Right lung (tissue), 5 donors: ENCODE data around the gene KIF1A. TPM values are rescaled to one million over a fixed set of nuclear protein-coding genes. Genes with fewer than 3 reads are reported as not detected.
"Not testable (repeated sequence)": the region's sequence is repeated elsewhere in the genome, so short reads cannot be mapped to it uniquely, and the experiment has no call there.

ENCODE experiments used
- DNase-seq, 2 donors: peaks; one replicate each; pipeline ENCODE4 v3.0.0-alpha.2; 2013
- polyA plus RNA-seq, 5 donors: library from polyadenylated mRNA; unstranded; fragments of 120-200 nt; gene quantifications; one replicate each; pipeline versions ENCODE4 v1.2.1 to v1.2.3, GENCODE V29; 2013; ENCODE audit warnings: inconsistent platforms in 1 of 5, low replicate concordance in 1 of 5; ENCODE audit not compliant: insufficient read length in 5 of 5, insufficient read depth in 1 of 5

The KIF1A gene
- polyA plus RNA-seq, 5 donors = 1.2 to 4.9 (median 1.8) TPM

DNA sequence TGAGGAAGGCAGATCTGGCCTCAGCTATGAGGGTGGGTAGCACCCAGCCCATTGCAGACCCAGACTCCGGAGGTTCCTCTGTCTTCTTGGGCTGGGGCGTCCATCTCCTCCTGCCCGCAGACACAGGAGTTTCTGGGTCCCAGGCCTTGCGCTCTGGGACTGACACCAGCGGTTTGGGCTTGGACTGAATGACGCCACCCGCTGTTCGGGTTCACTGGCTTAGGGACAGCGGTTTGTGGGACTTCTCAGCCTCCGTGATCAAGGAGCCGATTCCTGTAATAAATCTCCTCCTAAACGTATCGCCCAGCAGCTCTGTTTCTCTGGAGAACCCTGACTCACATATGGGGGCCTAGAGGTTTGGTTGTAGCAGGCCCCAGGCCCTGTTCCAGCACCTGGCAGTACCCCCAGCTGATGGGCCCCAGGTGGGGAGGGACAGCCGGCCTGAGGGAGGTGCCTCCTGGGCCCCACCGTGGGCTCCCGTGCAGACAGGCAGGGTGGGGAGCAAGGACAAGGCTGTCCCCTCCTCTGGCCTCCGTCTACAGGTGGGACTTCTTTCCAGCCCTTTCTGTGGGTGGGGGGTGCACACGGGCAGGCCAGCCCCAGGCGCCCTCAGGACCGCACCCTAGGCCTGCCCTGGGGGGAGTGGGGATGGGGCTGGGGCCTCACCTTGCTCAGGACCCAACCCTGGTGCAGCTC, 132.8 kb downstream of the KIF1A start:
- no peak for DNase-seq

DNA sequence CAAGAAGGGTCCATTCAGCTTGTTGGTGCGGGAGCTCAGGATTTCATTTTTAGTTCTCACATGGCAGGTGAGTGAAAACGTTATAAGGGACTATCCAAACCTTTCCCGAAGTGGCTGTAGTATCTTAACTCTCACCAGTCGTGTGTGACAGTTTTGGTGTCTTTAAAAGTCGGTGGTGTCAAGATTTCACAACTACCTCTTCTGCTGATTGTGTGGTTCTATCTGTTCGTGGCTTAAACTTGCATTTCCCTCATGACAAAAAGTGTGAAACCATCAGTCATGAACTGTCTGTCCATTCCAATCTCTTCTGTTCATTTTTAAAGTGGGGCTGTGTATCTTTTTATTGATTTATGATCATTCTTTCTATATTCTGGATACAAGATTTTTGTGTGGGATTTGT, 133.6 kb downstream of the KIF1A start:
- DNase-seq = no peak

DNA sequence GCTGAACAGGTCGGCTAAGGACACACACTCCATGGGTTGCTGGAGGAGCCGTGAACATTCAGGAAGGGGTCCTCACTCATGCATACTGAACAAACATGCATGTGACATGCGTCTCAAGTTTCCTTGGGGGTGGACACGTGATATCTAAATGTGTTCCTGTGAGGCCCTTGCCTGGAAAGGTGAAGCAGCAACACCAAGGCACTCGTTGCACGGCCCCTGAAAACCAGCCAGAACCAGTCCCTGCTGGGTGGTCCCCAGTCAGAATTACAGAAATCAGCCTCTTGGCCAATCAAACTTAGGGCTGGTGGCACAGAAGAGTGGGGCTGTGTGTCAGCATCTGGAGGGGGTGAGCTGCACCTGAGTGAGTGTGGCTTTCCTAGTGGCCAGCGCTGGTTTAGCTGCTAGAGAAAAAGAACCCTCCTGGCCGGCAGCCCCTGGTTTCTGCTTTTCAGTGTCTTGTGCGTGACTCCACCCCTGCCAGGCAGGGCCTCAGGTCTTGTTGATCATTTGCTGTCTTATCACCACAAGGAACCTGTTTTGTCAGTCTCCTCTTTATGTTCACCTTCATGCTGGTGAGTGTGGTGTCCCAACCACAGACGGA, 134.1 kb downstream of the KIF1A start:
- peak; percentile 37 to 39 for DNase-seq

DNA sequence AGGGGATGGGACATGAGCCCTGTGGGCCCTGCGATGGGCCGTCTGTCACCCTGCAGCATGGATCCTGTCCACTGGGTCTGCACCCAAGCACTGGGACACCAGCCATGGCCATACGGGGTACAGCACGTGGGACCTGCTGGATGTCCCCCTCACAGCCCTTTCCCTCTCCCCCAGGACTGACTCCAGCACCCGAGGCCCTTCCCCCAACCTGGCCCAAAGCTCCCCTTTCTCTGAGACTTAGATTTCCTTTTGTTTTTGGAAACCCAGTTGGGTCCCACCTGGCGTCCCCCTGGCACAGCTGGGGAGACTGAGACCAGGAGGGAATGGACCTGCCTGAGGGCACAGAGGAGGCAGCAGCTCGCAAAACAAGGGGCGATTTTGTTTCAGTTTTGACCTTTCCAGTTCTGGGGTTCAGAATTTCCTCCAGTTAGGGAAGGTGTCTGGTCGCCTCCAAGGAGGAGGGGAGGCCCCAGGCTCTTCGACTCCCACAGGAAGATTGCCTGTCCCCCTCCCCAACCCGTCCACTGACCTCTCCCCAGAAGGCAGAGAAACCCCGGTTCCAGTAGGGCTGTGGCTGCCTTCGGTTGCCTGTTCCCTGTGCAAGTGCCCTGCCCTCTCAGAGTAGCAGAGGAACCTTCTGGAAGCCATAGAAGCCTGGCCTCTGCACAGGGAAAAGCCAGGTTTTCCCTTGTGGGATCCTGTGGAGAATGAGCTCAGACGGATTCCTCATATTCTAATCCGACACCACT, 135.9 kb downstream of the KIF1A start:
- DNase-seq = not testable (repeated sequence)

DNA sequence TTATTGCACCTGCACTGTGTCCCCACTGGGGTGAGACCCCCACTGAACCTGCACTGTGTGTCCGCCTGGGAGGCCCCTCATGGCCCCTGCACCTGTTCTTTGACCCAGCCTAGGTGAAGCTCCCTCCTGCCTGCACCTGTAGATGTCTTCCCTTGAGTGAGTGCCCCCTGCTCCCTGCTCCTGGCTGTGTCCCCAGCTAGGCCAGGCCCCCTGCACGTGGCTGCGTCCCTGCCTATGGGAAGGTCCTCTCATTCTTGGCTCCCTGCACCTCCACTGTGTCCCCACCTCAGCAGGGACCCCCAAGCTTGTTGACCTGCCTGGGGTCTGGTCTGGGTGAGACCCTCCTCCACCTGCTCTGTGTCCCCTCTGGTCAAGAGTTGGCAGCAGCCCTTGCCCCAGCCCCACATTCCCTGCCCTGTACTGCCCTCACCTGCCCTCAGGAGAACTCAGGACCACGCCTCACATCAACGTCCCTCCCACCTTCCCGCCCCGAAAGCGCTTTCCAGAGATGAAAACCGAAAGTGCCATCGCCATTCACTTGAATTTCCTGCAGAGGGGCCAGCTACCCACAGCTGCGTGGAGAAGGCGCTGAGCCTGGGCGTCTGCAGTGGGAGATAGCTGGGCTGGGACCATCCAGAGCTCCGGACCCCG, 136.6 kb downstream of the KIF1A start:
- not testable (repeated sequence) for DNase-seq

DNA sequence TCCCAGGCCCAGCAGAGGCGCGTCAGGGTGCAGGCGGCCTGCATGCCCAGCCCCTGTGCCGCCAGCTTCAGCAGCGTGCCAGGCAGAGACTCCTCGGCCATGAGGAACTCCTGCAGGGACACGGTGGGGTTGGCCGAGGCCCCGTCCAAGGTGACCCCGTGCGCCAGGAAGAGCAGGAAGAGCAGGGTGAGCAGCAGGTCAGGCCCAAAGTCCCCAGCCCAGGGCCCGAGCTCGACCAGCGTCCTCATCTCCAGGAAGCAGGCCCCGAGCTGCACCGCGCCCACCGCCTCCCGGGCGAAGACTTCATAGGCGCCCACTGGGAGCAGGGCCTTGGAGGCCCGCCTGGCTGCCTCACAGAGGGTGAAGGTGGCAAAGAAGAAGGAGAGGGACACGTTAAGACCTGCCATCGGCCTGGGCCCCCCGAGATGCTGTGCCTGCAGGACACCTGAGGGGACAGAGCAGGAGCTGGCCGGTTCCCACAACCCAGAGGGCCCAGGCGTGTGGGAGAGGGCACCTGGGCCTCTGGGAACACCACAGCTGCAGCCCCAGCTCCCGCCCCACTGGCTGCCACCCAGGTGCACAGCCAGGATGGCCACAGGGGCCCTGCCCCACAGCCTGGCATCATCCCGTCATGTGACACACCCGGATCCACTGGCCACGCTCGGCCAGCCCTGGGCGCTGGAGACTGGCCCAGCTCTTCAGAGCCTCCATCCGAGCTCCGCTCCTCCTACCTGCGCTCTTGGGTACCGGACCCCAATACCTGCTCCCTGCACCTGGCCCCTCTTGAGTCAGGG, 137.4 kb downstream of the KIF1A start, which contains the start of gene AQP12B:
Gene AQP12B (minus strand): TSS at position 455 of the 794 bp plus-strand sequence. CDS start 48 bp downstream, at position 407.
- not testable (repeated sequence) for DNase-seq

DNA sequence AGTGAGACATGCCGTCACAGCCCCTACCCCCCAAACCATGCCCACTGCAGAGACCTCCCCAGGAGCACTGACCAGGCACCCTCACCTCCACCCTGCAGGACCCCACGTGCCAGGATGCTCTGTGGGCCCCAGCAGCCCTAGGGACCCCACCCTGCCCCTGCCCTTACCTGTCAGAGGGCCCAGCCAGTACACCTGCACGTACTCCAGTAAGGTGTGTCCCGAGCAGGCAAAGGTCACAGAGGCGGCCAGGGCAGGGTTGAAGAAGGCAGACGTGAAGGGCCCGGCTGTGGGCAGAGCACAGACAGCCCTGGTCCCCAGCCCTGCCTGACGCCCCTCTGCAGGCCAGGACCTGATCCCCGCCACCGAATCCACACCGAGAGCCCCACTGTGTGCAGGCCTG, 139.8 kb downstream of the KIF1A start:
- not testable (repeated sequence) for DNase-seq

DNA sequence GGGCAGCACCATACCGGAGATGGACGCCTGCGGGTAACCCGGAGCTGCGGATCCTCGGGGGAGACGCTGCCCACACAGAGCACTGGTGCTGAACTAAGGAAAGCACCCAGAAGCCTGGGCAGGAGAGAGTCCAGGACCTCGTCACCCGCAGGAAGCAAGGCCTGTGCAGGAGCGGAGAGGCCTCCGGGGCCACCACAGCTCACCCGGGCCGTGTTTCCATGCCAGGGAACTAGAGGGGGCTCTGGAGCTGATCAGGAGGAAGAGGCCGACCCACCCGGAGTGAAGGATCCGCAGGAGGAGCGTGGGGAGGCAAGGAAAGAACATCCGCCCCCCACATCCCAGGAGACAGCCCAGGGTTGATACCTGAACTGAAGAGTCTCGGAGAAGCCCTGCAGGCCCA, 141.1 kb downstream of the KIF1A start:
- DNase-seq = not testable (repeated sequence)

DNA sequence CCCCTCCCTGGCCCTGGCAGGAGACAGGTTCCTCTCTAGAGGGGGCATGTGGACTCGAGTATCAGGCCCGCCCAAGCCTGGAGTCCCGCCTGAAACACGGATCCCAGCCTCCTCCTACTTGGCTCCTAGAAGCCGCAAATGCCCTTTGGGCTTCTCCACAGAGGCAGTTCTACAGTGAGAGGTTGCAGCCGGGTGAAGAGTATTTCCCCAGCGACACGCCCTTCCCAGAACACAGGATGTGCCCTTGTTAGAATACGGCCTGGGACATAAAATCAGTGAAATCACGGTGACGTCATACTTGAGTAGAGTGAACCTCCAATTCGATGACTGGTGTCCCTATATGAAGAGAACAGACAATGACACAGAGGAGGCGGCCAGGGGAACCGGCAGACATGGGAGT, 142.0 kb downstream of the KIF1A start:
- not testable (repeated sequence) for DNase-seq

DNA sequence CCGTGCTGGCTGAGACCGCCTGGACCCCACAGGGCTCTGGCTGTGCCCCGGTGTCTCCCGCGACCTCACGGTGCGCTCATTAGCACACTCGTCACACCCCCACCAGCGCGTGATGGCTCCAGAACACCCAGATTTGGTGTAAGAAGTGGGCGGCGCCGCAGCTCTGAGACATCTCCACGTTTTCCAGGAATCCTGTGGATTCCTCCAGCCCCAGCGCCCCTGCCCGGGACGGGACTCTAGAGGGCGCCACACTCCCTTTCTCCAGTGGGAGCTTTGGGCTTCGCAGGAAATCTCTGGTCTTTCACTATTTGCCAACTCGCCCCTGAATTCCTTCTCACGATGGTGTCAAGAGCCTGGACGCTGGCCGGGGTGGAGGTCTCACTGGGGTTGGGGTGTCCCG, 144.7 kb downstream of the KIF1A start:
- DNase-seq = not testable (repeated sequence)

DNA sequence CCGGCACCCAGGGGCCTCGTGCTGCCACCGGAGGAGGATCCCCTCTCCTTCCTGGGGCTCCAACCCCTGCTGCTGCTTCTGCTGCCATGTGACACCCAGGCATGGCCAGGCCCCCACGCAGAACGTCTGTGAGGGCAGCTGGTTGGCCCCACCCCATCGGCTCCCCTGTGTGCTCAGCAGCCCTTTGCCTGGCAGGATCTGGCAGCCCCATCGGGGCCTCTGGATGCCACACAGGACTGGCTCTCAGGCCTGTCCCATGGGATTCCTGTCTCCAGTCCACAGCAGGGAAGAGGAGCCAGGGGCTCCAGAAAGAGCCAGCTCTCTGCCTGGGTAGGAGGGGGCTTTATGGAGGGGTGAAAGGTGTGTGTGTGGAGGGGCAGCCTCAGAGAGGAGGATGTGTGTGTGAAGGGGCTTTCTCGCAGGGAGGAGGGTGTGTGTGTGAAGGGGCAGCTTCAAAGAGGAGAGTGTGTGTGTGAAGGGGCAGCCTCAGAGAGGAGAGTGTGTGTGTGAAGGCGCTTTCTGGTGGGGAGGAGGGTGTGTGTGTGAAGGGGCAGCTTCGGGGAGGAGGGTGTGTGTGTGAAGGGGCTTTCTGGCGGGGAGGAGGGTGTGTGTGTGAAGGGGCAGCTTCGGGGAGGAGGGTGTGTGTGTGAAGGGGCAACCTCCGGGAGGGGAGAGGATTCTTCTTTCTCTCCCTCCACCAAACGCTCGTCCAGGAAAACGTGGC, 145.4 kb downstream of the KIF1A start:
- DNase-seq = not testable (repeated sequence)

DNA sequence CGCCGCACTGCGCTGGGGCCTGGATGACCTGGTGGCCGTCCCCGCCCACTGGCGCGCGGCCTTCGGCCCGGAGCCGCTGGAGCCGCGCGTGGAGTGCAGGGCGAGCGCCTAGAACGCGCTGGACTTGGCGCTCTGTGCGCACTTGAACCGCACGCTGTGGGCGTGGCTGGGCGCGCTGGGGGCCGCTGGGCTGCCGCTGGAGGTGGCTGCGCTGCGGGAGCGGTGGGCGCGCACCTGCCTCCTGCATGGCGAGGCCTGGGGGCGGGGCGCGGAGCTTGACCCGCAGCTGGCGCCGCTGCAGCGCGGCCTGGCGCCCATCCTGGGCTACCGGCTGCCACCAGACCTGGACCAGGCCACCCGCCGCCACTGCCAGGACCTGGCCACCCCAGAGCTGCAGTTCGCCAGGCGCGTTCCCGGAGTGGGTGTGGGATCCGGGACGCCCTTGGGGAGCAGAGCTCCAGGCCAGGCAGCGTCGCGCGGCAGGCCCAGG, 147.3 kb downstream of the KIF1A start:
- no peak for DNase-seq

DNA sequence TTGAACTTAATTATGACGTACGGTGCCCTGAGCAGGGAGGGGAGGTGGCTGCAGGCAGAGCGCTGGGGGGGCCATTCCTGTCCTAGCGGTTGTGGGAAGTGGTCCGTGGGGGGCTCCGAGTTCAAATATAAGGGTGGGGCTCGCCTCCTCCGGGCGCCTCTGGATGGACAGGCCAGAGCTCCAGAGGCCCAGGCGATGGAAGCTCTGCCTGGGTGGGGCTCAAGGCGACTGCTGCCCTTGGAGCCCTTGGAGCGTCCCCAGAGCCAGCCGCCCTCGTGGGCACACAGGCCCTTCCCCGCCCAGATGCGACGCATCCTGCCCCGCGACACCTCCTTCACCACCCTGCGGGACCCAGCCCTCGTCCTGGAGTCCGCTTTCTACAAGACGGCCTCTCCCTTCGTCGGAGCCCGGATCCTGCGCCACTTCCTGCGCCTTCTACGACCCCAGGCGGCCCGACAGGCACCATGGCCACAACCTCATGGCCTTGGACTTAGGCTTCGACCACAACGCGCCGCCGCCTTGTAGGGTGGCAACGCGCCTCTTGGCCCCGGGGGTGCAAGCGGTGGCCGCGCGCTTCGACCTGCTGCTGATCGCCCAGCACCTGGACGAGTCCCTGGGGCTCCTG, 147.8 kb downstream of the KIF1A start:
- no peak for DNase-seq

DNA sequence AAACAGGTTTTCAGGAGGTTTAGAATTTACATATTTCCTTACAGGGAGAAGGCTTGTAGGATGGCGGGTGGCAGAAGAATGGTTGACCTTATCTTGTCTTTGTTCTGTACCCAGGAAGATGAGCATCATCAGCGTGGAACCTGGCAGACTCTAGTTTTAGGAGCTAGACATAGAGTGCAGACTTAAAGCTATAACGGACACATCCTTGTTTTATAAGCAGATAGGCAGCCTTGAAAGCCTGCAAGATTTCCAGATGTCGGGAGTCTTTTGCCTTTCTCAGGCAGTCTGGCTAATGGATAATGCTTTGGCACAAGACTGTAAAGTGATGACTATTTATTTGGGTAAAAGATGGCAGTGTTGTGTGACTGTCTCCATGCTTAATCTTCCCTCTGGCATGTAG, 149.1 kb downstream of the KIF1A start:
- no peak for DNase-seq

DNA sequence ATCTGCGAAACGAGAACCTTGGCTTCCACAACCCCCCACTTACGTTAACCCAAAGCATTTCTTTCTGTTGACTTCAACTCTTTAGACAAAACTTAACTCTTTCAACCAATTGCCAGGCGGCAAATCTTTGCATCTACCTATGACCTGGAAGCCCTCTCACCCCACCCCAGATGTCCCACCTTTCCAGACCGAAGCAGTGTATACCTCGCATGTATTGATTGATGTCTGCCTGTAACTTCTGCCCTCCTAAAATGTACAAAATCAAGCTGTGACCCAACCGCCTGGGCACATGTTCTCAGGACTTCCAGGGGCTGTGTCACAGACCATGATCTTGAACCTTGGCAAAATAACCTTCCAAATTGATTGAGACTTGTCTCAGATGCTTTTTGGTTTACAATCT, 149.6 kb downstream of the KIF1A start:
- no peak for DNase-seq

DNA sequence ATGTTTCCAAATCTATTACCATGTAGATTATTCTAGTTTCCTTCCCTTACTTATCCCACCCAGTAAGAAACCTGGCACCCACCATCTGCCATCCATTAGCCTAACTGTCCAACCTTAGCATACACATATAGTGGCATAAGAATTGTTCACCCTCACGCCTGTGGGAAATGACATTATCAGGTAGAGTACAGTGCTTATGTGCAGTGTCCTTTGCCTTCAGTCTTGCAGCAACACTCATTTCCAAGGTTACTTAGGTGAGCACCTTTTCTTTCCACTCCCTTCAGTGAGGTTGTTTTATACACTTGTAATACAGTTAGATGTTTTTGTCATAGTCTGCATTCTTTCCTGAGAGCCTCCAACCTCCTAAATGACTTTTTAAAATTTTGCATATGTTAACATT, 155.4 kb downstream of the KIF1A start:
- no peak for DNase-seq
